ENCODE data around the gene UBAP1.

- TF ChIP-seq TAF1 (IDR thresholded peaks at IDR 0.05; ENCODE audit: low read depth), result no peak
- no peak for TF ChIP-seq FOXM1 (IDR thresholded peaks at IDR 0.05; ENCODE audit: borderline replicate concordance, low read depth)
- no peak for TF ChIP-seq RAD21 (IDR thresholded peaks at IDR 0.05; ENCODE audit: low read depth)
- TF ChIP-seq CREB1 (IDR thresholded peaks at IDR 0.05; ENCODE audit: low read depth), result no peak
- no peak for TF ChIP-seq TEAD4 (IDR thresholded peaks at IDR 0.05)
- TF ChIP-seq NFIC (IDR thresholded peaks at IDR 0.05), result no peak
- TF ChIP-seq USF1 (IDR thresholded peaks at IDR 0.05), result no peak
- no peak for TF ChIP-seq TCF12 (IDR thresholded peaks at IDR 0.05; ENCODE audit: low read depth)
- no peak for TF ChIP-seq YY1 (IDR thresholded peaks at IDR 0.05; ENCODE audit: low read depth)
- no peak for TF ChIP-seq REST (IDR thresholded peaks at IDR 0.05; ENCODE audit: low read depth)
- TF ChIP-seq ZBTB7A (IDR thresholded peaks at IDR 0.05; ENCODE audit: low read depth), result no peak
- no peak for TF ChIP-seq MAX (IDR thresholded peaks at IDR 0.05)
- no peak for TF ChIP-seq EGR1 (IDR thresholded peaks at IDR 0.05)
These were observed 1.0 kb upstream of the UBAP1 start for GRCh38 chr9:34177593-34178435.

All from Ishikawa (cell line).